HepG2 (cell line): ENCODE data around the gene DGUOK. TPM values are rescaled to one million over a fixed set of nuclear protein-coding genes. Genes with fewer than 3 reads are reported as not detected.

Experiments
- BRF2 ChIP-seq: sonication (generic); formaldehyde crosslinking; IDR thresholded peaks from 2 replicates; pipeline ENCODE4 v1.8.1; 2022; ENCODE audit warnings: mild to moderate bottlenecking, missing genetic modification reagents
- HOMEZ ChIP-seq: IDR thresholded peaks from 2 replicates; pipeline ENCODE4 v1.6.1; 2016; ENCODE audit warnings: low read depth
- IRX3 ChIP-seq: sonication (generic); formaldehyde crosslinking; IDR thresholded peaks from 2 replicates; pipeline ENCODE4 v1.8.1; 2023; ENCODE audit warnings: mild to moderate bottlenecking, low read depth, missing genetic modification reagents, borderline replicate concordance
- KDM5B ChIP-seq: sonication (generic); formaldehyde crosslinking; IDR thresholded peaks from 2 replicates; pipeline ENCODE4 v1.4.0; 2020; ENCODE audit warnings: missing genetic modification reagents, mild to moderate bottlenecking, borderline replicate concordance
- MED13 ChIP-seq: sonication (generic); formaldehyde crosslinking; IDR thresholded peaks from 2 replicates; pipeline ENCODE4 v1.5.0; 2020; ENCODE audit warnings: missing genetic modification reagents
- NFE2L1 ChIP-seq: sonication (generic); formaldehyde crosslinking; IDR thresholded peaks from 2 replicates; pipeline ENCODE4 v1.4.0; 2020; ENCODE audit warnings: missing genetic modification reagents, mild to moderate bottlenecking, borderline replicate concordance
- NR2C2 ChIP-seq: sonication (generic); formaldehyde crosslinking; IDR thresholded peaks from 2 replicates; pipeline ENCODE4 v1.4.0; 2020; ENCODE audit warnings: missing genetic modification reagents, mild to moderate bottlenecking, moderate library complexity, borderline replicate concordance
- PITX1 ChIP-seq: sonication (generic); formaldehyde crosslinking; IDR thresholded peaks from 2 replicates; pipeline ENCODE4 v1.5.1; 2020; ENCODE audit warnings: mild to moderate bottlenecking, missing genetic modification reagents
- SOX6 ChIP-seq, 2 experiments: fragments of 450-650 bp in 1 of 2; sonication (generic) in 1 of 2; formaldehyde crosslinking in 1 of 2; IDR thresholded peaks; 2 replicates each; pipeline versions ENCODE4 v1.4.0 to v1.6.1; 2017 to 2020; ENCODE audit warnings: antibody characterized with exemption in 1 of 2, mild to moderate bottlenecking in 1 of 2, missing genetic modification reagents in 1 of 2
- SP4 ChIP-seq: sonication (generic); formaldehyde crosslinking; IDR thresholded peaks from 2 replicates; pipeline ENCODE4 v1.8.1; 2023; ENCODE audit warnings: mild to moderate bottlenecking, missing genetic modification reagents
- TBX2 ChIP-seq: sonication (generic); formaldehyde crosslinking; IDR thresholded peaks from 2 replicates; pipeline ENCODE4 v1.5.0; 2020; ENCODE audit warnings: missing genetic modification reagents, mild to moderate bottlenecking, borderline replicate concordance
- ZKSCAN1 ChIP-seq: fragments of 150-350 bp; IDR thresholded peaks from 2 replicates; pipeline ENCODE4 v1.6.1; 2014; ENCODE audit warnings: low read length
- ZMYM3 ChIP-seq: sonication (generic); formaldehyde crosslinking; IDR thresholded peaks from 2 replicates; pipeline ENCODE4 v1.5.1; 2020; ENCODE audit warnings: mild to moderate bottlenecking, missing genetic modification reagents
- ZNF343 ChIP-seq: sonication (generic); formaldehyde crosslinking; IDR thresholded peaks from 2 replicates; pipeline ENCODE4 v1.4.0; 2020; ENCODE audit warnings: mild to moderate bottlenecking, missing genetic modification reagents
- ZNF614 ChIP-seq: IDR thresholded peaks from 2 replicates; pipeline ENCODE4 v1.6.1; 2018; ENCODE audit warnings: missing biosample characterization, missing genetic modification reagents, inconsistent platforms, borderline replicate concordance
- ZNF776 ChIP-seq: sonication (generic); formaldehyde crosslinking; IDR thresholded peaks from 2 replicates; pipeline ENCODE4 v1.4.0; 2020; ENCODE audit warnings: mild to moderate bottlenecking, missing genetic modification reagents
- polyA plus RNA-seq, 8 experiments: library from polyadenylated mRNA; depleted of rRNA in 3 of 8; stranded (reverse) in 7 of 8; unstranded in 1 of 8; fragments of >200 nt; fragmentation: Illumina TruSeq in 4 of 8; extraction: Trizol in 4 of 8; gene quantifications; 2 replicates each; pipeline versions ENCODE4 v1.2.1 to v1.2.3, GENCODE V29; 2011 to 2016; ENCODE audit warnings: low read depth in 4 of 8, missing spikeins in 1 of 8, mixed read lengths in 1 of 8; ENCODE audit not compliant: insufficient read depth in 1 of 8
- total RNA-seq, 5 experiments: library from RNA; depleted of rRNA; stranded (reverse); fragments of >200 nt; fragmentation: Illumina TruSeq; extraction: Trizol; gene quantifications; 2 replicates each; pipeline ENCODE4 v1.2.3, GENCODE V29; 2016; ENCODE audit warnings: low read depth in 1 of 5
- TF ChIP-seq, protein P1 (sequence below): sonication (generic); formaldehyde crosslinking; IDR thresholded peaks from 2 replicates; pipeline ENCODE4 v1.4.0; 2020; ENCODE audit warnings: missing genetic modification reagents, mild to moderate bottlenecking, borderline replicate concordance
- TF ChIP-seq, protein P2 (sequence below): sonication (generic); formaldehyde crosslinking; IDR thresholded peaks from 2 replicates; pipeline ENCODE4 v1.4.0; 2020; ENCODE audit warnings: missing genetic modification reagents

DGUOK gene
- total and polyA plus RNA-seq, 2 of the 13 experiments (the other 11 are each of a cell fraction or from before 2014, with no cell fraction given), result 105 to 137 TPM

DNA sequence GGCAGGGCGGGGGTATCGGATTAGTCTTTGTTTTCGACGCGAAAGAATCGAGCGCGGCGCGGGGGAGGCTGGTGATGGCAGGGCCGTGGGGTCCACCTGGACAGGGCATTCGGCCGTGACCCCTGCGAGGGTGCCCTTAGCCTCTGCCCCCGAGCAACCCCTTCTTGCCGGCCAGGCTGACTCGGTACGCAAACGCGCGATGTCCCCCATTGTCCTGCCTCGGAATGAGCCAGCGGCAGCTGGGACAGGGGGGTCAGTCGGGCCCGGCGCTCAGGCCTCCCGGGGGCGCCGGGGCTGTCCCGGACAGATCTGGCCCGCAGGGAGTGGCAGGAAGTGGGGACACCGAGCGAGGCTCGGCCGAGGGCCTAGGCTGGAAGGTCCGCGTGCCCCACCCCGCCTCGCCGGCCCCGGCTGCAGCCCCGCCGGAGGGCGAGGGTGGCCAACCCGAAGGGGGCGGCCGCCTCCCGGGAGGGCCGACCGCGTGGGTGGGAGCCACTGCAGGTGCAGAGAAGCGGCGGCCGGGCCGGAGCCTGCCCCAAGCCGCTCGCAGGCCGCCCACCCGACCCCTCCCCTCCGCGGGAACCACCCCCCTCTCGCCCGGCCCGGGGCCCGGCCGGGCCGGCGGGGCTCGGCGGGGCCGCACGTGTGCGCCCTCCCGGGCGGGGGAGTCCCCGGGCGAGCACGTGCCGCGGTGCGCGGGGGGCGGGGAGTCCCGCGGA is 57.7 kb downstream of the DGUOK start, which contains the start of gene TET3 (continued):
- TF ChIP-seq, protein P1, sequence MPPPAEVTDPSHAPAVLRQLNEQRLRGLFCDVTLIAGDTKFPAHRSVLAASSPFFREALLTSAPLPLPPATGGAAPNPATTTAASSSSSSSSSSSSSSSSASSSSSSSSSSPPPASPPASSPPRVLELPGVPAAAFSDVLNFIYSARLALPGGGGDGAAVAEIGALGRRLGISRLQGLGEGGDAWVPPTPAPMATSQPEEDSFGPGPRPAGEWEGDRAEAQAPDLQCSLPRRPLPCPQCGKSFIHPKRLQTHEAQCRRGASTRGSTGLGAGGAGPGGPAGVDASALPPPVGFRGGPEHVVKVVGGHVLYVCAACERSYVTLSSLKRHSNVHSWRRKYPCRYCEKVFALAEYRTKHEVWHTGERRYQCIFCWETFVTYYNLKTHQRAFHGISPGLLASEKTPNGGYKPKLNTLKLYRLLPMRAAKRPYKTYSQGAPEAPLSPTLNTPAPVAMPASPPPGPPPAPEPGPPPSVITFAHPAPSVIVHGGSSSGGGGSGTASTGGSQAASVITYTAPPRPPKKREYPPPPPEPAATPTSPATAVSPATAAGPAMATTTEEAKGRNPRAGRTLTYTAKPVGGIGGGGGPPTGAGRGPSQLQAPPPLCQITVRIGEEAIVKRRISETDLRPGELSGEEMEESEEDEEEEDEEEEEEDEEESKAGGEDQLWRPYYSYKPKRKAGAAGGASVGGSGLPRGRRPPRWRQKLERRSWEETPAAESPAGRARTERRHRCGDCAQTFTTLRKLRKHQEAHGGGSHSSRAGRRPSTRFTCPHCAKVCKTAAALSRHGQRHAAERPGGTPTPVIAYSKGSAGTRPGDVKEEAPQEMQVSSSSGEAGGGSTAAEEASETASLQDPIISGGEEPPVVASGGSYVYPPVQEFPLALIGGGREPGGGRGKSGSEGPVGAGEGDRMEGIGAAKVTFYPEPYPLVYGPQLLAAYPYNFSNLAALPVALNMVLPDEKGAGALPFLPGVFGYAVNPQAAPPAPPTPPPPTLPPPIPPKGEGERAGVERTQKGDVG, result no peak
- 0 out of 2 replicates have a peak, but pooled peaks have one; percentile 35 for TF ChIP-seq NFE2L1
- TF ChIP-seq TBX2 (CRISPR knock-in tag), result 0 out of 2 replicates have a peak, but pooled peaks have one; percentile 31
- TF ChIP-seq HOMEZ (CRISPR knock-in tag), result no peak
- peak; percentile 80 for TF ChIP-seq KDM5B (CRISPR knock-in tag)
- 0 out of 2 replicates have a peak, but pooled peaks have one; percentile 71 for TF ChIP-seq IRX3
- TF ChIP-seq ZMYM3 (CRISPR knock-in tag), result no peak
- TF ChIP-seq ZNF343, result 0 out of 2 replicates have a peak, but pooled peaks have one; percentile 34
- no peak for TF ChIP-seq ZNF614
- TF ChIP-seq, protein P2, sequence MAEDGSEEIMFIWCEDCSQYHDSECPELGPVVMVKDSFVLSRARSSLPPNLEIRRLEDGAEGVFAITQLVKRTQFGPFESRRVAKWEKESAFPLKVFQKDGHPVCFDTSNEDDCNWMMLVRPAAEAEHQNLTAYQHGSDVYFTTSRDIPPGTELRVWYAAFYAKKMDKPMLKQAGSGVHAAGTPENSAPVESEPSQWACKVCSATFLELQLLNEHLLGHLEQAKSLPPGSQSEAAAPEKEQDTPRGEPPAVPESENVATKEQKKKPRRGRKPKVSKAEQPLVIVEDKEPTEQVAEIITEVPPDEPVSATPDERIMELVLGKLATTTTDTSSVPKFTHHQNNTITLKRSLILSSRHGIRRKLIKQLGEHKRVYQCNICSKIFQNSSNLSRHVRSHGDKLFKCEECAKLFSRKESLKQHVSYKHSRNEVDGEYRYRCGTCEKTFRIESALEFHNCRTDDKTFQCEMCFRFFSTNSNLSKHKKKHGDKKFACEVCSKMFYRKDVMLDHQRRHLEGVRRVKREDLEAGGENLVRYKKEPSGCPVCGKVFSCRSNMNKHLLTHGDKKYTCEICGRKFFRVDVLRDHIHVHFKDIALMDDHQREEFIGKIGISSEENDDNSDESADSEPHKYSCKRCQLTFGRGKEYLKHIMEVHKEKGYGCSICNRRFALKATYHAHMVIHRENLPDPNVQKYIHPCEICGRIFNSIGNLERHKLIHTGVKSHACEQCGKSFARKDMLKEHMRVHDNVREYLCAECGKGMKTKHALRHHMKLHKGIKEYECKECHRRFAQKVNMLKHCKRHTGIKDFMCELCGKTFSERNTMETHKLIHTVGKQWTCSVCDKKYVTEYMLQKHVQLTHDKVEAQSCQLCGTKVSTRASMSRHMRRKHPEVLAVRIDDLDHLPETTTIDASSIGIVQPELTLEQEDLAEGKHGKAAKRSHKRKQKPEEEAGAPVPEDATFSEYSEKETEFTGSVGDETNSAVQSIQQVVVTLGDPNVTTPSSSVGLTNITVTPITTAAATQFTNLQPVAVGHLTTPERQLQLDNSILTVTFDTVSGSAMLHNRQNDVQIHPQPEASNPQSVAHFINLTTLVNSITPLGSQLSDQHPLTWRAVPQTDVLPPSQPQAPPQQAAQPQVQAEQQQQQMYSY (CRISPR knock-in tag), result 0 out of 2 replicates have a peak, but pooled peaks have one; percentile 43
- TF ChIP-seq PITX1, result no peak; the same call in 1 of the 2 replicates
- no peak for TF ChIP-seq BRF2 (CRISPR knock-in tag)
- TF ChIP-seq ZNF776 (CRISPR knock-in tag), result peak; percentile 30; the same call in 1 of the 2 replicates
- peak; percentile 31; the same call in 1 of the 2 replicates for TF ChIP-seq MED13
- TF ChIP-seq SP4 (CRISPR knock-in tag), result 0 out of 2 replicates have a peak, but pooled peaks have one; percentile 19
- TF ChIP-seq NR2C2 (CRISPR knock-in tag), result peak; percentile 82
- TF ChIP-seq ZKSCAN1, result no peak
- no peak for TF ChIP-seq SOX6 (IDR thresholded peaks at IDR 0.05)
- TF ChIP-seq SOX6 (CRISPR knock-in tag; IDR thresholded peaks at IDR 0.05), result peak; percentile 67
